Endothelial cell of umbilical vein (primary cell): ENCODE data around the gene XYLT1. TPM values are rescaled to one million over a fixed set of nuclear protein-coding genes. Genes with fewer than 3 reads are reported as not detected.

ENCODE experiments used
- BruUV-seq: library from RNA; stranded (reverse); fragments of 400-500 nt; replicated peaks from 2 replicates; lab custom pipeline; 2021; lab: Mats Ljungman, UMichigan
- CTCF ChIA-PET: fragments of 300-600, 350-600 bp; sonication (Branson Sonifier 250); formaldehyde crosslinking; loops from one replicate; lab custom pipeline; 2021; ENCODE audit warnings: antibody characterized with exemption, inconsistent platforms; lab: Charles Lee
- POLR2A ChIA-PET: fragments of 300-600, 350-600 bp; sonication (Branson Sonifier 250); formaldehyde crosslinking; loops from one replicate; lab custom pipeline; 2021; ENCODE audit warnings: antibody characterized with exemption, inconsistent platforms; lab: Charles Lee
- DNase-seq: peaks from one replicate; pipeline ENCODE4 v3.0.0-alpha.2; 2011; ENCODE audit warnings: low read depth, low spot score
- FAIRE-seq: peaks from 2 replicates; lab custom pipeline; 2011; peaks lifted over from hg19 to GRCh38; lab: Jason Lieb, UNC
- H2AFZ ChIP-seq: 2 replicates; pipeline ENCODE4 v1.6.0; 2012; ENCODE audit warnings: low read depth, low read length, control low read depth, inconsistent platforms
- H3K27ac ChIP-seq: 2 replicates; pipeline ENCODE4 v1.5.1; 2011; ENCODE audit warnings: low read depth, mild to moderate bottlenecking, control low read depth, low read length, moderate library complexity; ENCODE audit not compliant: insufficient read depth
- H3K27me3 ChIP-seq, 2 experiments: 2 replicates each; pipeline versions ENCODE4 v1.6.0 to v1.6.1; 2011; ENCODE audit warnings: low read length in 2 of 2, mixed read lengths in 1 of 2; ENCODE audit not compliant: control insufficient read depth in 2 of 2, insufficient read depth in 2 of 2
- H3K36me3 ChIP-seq, 2 experiments: 2 replicates in 1 of 2; 3 replicates in 1 of 2; pipeline ENCODE4 v1.5.1; 2011; ENCODE audit warnings: low read length in 2 of 2, mild to moderate bottlenecking in 1 of 2, moderate library complexity in 1 of 2; ENCODE audit not compliant: control insufficient read depth in 2 of 2, insufficient read depth in 2 of 2; ENCODE audit errors: extremely low read depth in 1 of 2
- H3K4me1 ChIP-seq: 3 replicates; pipeline ENCODE4 v1.5.1; 2011; ENCODE audit warnings: mild to moderate bottlenecking, low read length; ENCODE audit not compliant: control insufficient read depth, insufficient read depth; ENCODE audit errors: extremely low read depth
- H3K4me2 ChIP-seq: 2 replicates; pipeline ENCODE4 v1.6.1; 2011; ENCODE audit warnings: low read length, control low read depth, mixed read lengths; ENCODE audit not compliant: insufficient read depth
- H3K4me3 ChIP-seq, 3 experiments: fragments of 200-600 bp in 1 of 3; sonication (generic), shearing (Covaris generic) in 1 of 3; replicated peaks in 1 of 3; 2 replicates each; pipeline ENCODE4 v1.5.1; 2011 to 2016; ENCODE audit warnings: control low read depth in 3 of 3, low read length in 3 of 3, mild to moderate bottlenecking in 2 of 3, inconsistent platforms in 1 of 3, low read depth in 1 of 3, moderate library complexity in 1 of 3; ENCODE audit not compliant: insufficient read depth in 1 of 3
- H3K79me2 ChIP-seq: 2 replicates; pipeline ENCODE4 v1.6.0; 2012; ENCODE audit warnings: low read length, inconsistent platforms; ENCODE audit not compliant: control insufficient read depth, insufficient read depth
- H3K9ac ChIP-seq: replicated peaks from 2 replicates; pipeline ENCODE3; 2011; ENCODE audit warnings: low read length, control low read depth; ENCODE audit not compliant: insufficient read depth; ENCODE audit errors: extremely low read depth
- H3K9me1 ChIP-seq: replicated peaks from 3 replicates; pipeline ENCODE4 v1.6.0; 2011; ENCODE audit warnings: mild to moderate bottlenecking, low read length; ENCODE audit not compliant: control insufficient read depth, insufficient read depth; ENCODE audit errors: extremely low read depth
- H3K9me3 ChIP-seq: replicated peaks from 2 replicates; pipeline ENCODE4 v1.5.1; 2012; ENCODE audit warnings: low read length, inconsistent platforms; ENCODE audit not compliant: control insufficient read depth, insufficient read depth
- H4K20me1 ChIP-seq: replicated peaks from 2 replicates; pipeline ENCODE3; 2011; ENCODE audit warnings: mild to moderate bottlenecking, low read length; ENCODE audit not compliant: control insufficient read depth, insufficient read depth; ENCODE audit errors: extremely low read depth
- CTCF ChIP-seq, 2 donors: IDR thresholded peaks; 1 replicate in 1 of 2; 2 replicates in 1 of 2; pipeline ENCODE4 v1.5.1; 2011; ENCODE audit warnings: low read length in 2 of 2, mild to moderate bottlenecking in 2 of 2, moderate library complexity in 2 of 2, control low read depth in 1 of 2, inconsistent platforms in 1 of 2, low read depth in 1 of 2; ENCODE audit not compliant: insufficient read depth in 1 of 2; ENCODE audit errors: extremely low read depth in 1 of 2
- EZH2 ChIP-seq: IDR thresholded peaks from 2 replicates; pipeline ENCODE4 v1.6.1; 2012; ENCODE audit warnings: borderline replicate concordance, low read depth, mild to moderate bottlenecking, moderate library complexity, low read length, inconsistent platforms; ENCODE audit not compliant: severe bottlenecking
- FOS ChIP-seq: IDR thresholded peaks from 2 replicates; pipeline ENCODE4 v1.6.1; 2011; ENCODE audit warnings: mild to moderate bottlenecking, low read length, moderate library complexity, borderline replicate concordance; ENCODE audit not compliant: insufficient read depth
- GATA2 ChIP-seq: IDR thresholded peaks from 2 replicates; pipeline ENCODE4 v1.7.0; 2011; ENCODE audit warnings: low read depth, mild to moderate bottlenecking, moderate library complexity, mixed read lengths, low read length; ENCODE audit not compliant: insufficient read length, insufficient read depth
- JUN ChIP-seq: IDR thresholded peaks from 2 replicates; pipeline ENCODE4 v1.6.1; 2011; ENCODE audit warnings: borderline replicate concordance, low read depth; ENCODE audit not compliant: insufficient read length, insufficient read depth
- MAX ChIP-seq: IDR thresholded peaks from 2 replicates; pipeline ENCODE4 v1.6.1; 2011; ENCODE audit not compliant: insufficient read depth, insufficient read length
- MYC ChIP-seq: IDR thresholded peaks from one replicate; pipeline ENCODE4 v1.6.1; 2011; ENCODE audit warnings: mild to moderate bottlenecking, low read depth, low read length
- POLR2A ChIP-seq: IDR thresholded peaks from 2 replicates; pipeline ENCODE4 v1.6.1; 2012; ENCODE audit warnings: low read depth, mild to moderate bottlenecking, control low read depth, low read length
- POLR2AphosphoS5 ChIP-seq: IDR thresholded peaks from 2 replicates; pipeline ENCODE4 v1.6.1; 2012; ENCODE audit warnings: low read depth, mild to moderate bottlenecking, control low read depth, low read length, moderate library complexity; ENCODE audit not compliant: insufficient read depth
- dilution Hi-C: fragments of 300-500 bp; cut with MboI; formaldehyde crosslinking; loops from one replicate; pipeline ENCODE4 v1.15.0; 2019; ENCODE audit warnings: low sequenced_read_pairs; ENCODE audit not compliant: extremely low pct_ligation_motif_present
- intact Hi-C: fragments of 100-400 bp; cut with micrococcal nuclease; formaldehyde crosslinking; loops from one replicate; pipeline ENCODE4 v1.10.0; 2022
- polyA plus RNA-seq, 4 experiments: library from polyadenylated mRNA; depleted of rRNA in 3 of 4; stranded (reverse) in 3 of 4; unstranded in 1 of 4; fragments of >200 nt; gene quantifications; 2 replicates each; pipeline versions ENCODE4 v1.2.1 to v1.2.3, GENCODE V29; 2011 to 2012; ENCODE audit warnings: missing spikeins in 1 of 4
- total RNA-seq: library from RNA; stranded (reverse); gene quantifications from 2 replicates; pipeline ENCODE4 v1.2.3, GENCODE V29; 2021

The XYLT1 gene
- total and polyA plus RNA-seq, 2 donors (not counting 3 experiments of a cell fraction or from before 2014, with no cell fraction given) = 0.63 to 2.9 TPM

- Histone ChIP-seq H3K9me3 (no peaks in the 10 kb centered on the region), H3K4me1 (no peaks in the 10 kb centered on the region), H3K27ac (no peak overlapping the region), H4K20me1 (no peaks in the 10 kb centered on the region), H3K9me1 (no peaks in the 10 kb centered on the region), H3K36me3 (no peaks in the 10 kb centered on the region), H3K4me2 (no peak overlapping the region), H3K79me2 (no peaks in the 10 kb centered on the region), H2AFZ (no peak overlapping the region), H3K9ac (no peak overlapping the region), H3K4me3 (no peak overlapping the region), H3K27me3 (no peaks in the 10 kb centered on the region)
- intact Hi-C loops (no loop called here), dilution Hi-C loops (no loop called here)
- no peak for TF ChIP-seq GATA2
- no peak for TF ChIP-seq EZH2
- TF ChIP-seq MAX = no peak
- TF ChIP-seq JUN = no peak
- TF ChIP-seq POLR2A = no peak
- TF ChIP-seq POLR2AphosphoS5 = no peak
- no peak for TF ChIP-seq FOS
- TF ChIP-seq CTCF (IDR thresholded peaks at IDR 0.05; ENCODE audit: extremely low read depth in 1 of 2, insufficient read depth in 1 of 2, low read depth in 1 of 2, low read length in 2 of 2) = no peak
- TF ChIP-seq MYC = no peak
- no peak for FAIRE-seq
- ChIA-PET CTCF (no interaction called here), POLR2A (no interaction called here)
- no peak for DNase-seq
- no TSS peak for BruUV-seq
Observed at GRCh38 chr16:17327664-17328335, 143.0 kb downstream of the XYLT1 start.
